GM19468 (cell line): ENCODE measurements around the gene SMC1A.
"Not testable (repeated sequence)": the region's sequence is repeated elsewhere in the genome, so short reads cannot be mapped to it uniquely, and the experiment has no call there.

Source experiments
- ATAC-seq: cut with Tn5 transposase; IDR thresholded peaks from one replicate; pipeline ENCODE4 v1.9.1; 2021; ENCODE audit warnings: mild to moderate bottlenecking, moderate library complexity, moderate number of reproducible peaks; ENCODE audit not compliant: unreplicated experiment; ENCODE audit errors: extremely low read depth

SMC1A gene

DNA sequence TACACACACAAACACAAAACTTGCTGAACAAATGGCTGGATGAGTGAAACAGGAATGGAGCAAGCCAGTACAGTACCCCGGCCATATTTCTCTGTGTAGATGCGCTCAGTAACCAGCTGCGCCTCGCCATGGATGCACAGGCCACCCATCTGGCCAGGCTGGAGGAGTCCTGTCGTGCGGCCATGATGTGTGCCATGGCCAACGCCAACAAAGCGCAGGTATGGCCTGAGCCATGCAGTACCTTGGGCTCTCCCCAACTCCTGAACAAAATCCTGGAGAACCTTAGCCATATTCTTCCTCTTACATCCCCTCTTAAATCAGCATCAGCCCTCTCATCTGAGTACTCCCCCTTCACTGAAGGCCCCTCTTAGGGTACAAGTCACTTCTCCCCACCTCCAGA, 7.3 kb upstream of the SMC1A start:
- ATAC-seq: no peak

DNA sequence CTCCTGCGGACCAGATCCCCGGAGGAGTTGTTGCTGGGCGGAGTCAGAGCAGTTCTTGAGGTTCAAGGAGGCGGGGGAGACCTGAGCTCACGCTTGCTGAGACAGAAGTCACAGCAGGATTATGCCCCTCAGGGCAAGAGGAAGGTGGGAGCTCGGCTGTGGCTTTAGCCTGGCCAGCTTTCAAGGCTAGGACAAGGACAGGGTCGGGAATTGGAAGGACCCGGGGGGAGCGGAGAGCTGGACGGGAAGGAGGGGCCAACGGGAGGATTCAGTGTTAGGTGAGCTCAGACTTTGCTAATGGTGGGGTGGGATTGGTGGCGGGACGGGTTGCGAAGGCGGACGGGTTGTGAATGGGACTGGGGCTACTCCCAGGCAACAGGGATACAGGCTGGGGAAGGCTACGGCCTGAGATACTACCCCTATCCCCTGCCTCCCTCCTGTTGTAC, 430 bp upstream of the SMC1A start, which contains the start of gene RIBC1:
RIBC1 (plus strand) TSS at position 13 of the 446 bp plus-strand sequence. CDS start 3,404 bp downstream, outside the sequence.
- no peak for ATAC-seq

DNA sequence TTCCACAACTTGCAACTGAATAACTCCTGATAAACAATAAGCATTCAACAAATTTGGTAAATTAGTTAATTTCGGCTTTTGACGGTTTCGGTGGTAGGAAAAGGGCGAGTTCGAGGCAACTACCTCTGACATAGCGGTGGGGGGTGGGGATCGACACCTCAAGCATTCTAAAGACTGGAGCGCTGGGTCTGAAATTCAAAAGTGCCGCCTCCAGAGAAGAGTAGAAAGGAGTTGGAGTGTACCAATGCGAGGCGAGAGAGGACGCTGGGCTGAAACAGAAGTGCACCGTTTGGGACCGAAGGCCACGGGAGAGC, 725 bp downstream of the SMC1A start:
- ATAC-seq: no peak

DNA sequence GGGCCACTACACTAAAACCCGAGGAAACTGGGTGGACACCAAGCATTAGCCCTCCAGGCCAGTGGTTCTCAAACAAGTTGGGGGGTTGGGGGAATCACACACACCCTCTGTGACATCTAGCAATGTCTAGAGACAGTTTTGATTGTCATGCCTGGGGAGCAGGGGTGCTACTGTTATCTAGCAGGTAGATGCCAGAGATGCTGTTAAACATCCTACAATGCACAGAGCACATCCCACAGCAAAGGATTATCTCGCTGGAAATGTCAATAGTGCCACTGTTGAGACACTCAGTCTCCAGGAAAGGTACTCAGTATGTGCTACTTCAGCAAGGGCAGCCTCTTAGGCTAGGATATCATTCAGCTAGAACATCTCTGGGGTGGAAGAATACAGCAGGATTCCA, 1.3 kb downstream of the SMC1A start:
- ATAC-seq: no peak

DNA sequence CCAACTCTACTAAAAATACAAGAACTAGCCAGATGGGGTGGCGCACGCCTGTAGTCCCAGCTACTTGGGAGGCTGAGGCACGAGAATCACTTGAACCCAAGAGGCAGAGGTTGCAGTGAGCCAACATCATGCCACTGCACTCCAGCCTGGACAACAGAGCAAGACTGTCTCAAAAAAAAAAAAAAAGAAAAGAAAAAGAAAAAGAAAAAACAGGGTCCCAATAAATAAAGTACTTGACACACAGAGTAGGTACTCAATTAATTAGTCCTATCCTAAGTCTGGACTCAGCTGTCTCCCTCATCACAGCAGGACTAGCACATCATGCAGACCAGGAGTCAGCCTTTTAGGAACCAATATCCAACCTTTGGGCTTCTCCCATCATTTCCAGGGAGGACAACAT, 2.1 kb downstream of the SMC1A start:
- ATAC-seq: not testable (repeated sequence)

DNA sequence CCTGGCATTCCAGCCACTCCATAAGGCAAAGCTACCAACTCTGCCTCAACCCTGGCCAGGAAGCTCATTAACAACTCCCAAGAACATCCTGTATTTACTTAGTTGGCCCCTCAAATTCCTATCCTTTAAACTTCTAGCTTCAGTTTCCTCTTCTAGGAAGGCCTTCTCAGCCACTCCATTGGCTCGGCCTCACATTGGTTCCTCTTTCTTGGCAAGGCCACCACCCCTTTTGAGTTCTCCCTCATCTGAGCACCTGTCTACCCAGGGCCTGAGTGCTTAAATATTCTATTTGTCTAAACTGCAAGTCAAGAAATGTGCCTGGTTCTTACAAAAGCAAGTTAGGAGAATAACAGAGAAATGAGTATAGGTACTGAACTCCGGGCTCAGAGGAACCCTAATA, 10.0 kb downstream of the SMC1A start:
- no peak for ATAC-seq

DNA sequence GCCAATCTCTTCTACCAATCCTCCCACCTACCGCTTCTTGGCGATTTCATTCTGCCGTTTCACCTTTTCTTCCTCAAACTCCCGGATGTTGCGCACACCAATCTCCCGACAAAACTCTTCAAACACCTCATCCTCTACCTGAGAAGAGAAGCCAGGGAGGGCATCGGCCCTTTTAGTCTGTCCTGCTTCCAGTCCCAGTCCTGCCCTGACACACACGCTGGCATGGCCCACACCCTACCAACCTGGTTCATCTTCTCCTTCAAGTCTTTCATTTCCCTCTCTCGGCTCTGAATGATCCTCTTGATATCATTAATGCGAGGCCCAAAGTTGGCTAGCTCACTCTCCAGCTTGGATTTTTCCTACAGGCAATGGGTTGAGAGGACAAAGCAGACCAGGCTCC, 18.9 kb downstream of the SMC1A start:
- no peak for ATAC-seq

DNA sequence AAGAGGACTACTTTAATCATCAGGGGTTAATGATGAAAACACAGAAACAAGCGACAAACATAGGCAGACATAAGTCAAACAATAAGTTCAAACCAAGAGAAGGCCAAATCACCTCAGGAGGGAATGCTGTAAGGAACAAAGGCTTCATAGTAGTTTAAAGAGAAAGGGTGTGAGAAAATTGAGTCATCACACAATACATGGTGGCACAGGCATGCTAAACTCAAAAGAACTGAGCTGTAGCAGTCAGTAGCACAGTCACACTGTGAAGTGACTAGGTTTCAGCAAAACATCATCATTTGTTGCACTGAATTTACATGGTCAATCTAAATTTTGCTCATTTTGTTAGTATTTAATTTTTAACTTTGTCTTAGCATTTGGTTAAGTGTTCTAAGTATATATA, 24.2 kb downstream of the SMC1A start:
- ATAC-seq: no peak

DNA sequence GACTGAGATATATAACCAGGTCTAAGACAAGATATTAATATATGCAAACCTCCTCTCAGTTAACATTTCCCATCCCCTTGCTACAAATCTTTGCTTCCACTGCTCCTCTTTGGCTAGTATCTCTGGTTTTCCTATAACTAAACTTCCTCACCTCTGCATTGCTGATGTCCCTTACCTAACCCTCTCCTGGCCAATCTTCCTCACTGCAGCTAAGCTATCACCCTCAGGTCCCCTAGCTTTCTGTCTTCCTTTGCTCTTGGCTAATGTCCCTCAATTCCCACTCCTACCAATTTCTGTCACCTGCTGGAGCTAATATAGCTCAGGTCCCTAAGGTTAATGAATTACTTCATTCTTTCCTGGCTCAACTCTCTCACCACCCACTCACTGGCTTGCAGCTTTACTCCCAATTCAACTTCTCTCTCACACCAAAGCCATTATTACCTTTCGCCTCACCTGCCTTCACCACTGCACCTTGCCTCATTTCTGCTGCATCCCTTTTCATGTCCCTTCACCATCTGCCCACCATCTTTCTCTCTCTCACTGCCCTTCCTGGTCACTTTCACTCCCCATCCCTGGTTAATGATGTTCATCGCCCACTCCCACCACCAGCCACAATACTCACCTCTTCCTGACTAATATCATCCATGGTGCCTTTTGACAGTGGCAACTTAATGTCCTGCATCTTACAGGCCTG, 26.7 kb downstream of the SMC1A start:
- ATAC-seq: no peak

DNA sequence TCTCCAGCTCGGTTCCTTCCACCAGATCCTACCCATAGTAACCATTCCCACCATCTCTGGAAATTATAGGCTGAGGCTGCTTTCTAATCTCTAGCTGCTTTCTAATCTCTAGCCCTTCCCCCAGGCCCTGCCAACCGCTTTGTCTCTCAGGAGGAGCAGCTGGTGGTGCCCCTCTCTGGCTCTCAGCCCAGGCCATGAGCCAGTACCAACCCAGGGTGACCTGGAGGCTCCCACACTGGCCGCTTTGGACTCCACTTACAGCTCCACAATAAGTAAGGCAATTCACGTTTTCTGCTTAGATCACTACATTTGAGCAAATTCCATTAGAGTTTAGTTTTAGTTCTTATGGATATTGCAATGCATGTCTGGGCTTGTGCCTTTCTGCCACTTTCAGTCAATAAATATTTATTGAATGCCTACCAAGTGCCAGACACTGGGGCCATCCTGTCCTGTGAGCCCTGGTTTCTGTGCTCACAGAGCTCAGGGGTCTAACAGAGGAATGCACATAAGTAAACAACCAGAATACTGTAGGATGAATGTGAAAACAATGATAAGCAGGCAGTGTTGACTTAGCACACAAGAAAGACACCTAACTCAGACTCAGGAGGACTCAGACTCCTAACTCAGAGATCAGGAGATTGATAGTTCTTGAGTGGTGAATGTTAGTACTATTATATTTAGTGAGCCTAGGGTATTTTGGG, 38.9 kb downstream of the SMC1A start:
- no peak for ATAC-seq

DNA sequence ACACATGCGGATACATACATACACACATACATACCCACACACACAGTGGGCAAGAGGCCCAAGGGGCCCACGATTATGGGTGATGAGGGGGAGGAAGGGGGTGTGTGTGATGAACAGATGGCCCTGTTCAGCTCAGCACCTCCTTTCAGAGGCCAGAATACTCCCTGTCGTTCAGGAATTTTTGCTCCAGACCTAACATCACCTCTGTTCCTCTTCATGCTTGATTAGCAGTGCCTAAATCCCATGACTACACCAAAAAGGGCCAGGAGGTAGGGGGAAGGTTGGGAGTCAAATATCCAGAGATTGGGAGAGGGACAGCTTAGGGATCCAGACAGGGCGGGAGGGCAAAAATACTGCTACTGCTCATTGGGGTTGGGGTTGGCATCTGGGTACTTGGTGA, 42.7 kb downstream of the SMC1A start:
- no peak for ATAC-seq

DNA sequence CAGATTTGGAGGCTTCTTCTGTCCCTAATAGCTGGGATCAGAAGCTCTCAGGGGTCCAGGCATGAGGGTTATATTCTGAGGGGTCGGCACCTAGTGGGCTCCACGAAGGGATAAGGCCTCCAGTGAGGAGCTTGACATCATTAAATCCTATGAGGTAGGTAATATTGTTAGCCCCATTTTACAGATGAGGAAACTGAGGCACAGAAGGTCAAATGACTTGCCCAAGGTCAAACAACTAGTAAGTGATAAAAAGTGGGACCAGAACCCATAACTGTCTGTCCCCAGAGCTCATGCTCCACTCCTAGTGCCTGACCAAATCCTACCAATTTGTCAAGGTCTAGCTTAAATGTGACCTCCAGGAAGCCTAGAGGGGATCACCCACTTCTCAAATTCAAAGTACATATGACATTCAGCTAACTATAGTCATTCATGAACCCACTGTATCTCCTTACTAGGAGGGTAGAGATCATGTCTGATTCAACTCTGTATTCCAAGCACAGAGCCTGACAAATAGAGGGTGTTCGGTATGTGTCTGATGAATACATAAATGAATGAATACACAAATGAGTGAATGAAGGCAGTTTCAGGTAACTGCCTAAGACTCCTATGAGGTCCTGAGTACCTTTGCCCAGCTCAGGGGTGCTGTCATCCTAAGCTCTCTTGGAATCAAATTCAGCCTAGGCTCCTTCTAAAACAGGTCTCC, 43.3 kb downstream of the SMC1A start:
- ATAC-seq: no peak

DNA sequence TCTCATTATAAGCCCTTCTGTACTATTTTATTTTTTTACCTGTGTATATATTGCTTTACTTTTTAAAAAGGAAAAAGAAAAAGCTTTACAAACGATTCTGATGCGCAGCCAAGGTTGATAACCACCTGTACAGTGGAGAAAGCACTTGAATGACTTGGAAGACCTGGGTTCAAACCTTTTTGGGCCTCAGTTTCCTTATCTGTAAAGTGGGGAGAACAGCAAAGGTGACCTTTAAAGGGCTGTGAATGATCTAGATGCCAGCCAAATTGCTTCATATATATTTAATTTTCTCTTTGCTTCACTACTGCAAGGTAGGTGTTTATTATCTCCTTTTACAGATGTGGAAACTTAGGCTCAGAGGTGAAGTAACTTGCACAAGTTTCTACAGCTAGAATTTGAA, 45.0 kb downstream of the SMC1A start:
- ATAC-seq: no peak

DNA sequence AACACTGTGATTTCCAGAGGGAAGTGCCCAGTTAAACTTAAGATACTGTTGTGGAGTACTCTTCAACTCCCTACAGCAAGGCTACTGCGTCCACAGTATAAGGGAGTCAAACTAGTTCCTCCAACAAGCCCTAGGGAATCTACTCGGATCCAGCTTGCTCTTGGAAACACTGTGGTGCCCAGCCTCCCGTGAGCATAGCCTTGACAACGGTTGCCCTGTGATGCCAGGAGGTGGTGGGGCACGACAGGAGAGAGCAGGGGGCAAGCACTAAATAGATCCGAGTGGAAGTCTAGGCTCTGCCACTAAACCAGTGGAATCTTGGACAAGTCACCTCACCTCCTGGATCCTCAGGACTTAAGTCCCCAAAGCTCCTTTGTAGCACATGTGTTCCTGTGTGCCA, 45.6 kb downstream of the SMC1A start:
- ATAC-seq: no peak

DNA sequence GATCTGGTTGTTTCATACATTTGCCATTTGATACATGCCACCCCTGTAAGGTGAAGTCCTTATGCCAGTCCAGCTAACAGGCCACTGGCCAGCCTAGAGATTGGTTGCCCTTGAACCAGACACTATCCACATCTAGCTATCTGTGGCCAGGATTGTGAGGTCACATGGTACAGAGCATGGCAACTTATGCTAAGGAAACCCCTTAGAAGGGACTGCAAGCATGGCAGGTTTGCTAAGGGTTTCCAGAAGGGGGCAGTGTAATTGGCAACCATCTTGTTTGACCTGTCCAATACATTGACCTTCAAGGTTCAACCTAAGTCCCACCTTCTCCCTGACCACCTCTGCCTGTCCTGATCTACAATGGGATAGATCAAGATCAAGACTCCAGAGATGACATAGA, 47.5 kb downstream of the SMC1A start:
- no peak for ATAC-seq

DNA sequence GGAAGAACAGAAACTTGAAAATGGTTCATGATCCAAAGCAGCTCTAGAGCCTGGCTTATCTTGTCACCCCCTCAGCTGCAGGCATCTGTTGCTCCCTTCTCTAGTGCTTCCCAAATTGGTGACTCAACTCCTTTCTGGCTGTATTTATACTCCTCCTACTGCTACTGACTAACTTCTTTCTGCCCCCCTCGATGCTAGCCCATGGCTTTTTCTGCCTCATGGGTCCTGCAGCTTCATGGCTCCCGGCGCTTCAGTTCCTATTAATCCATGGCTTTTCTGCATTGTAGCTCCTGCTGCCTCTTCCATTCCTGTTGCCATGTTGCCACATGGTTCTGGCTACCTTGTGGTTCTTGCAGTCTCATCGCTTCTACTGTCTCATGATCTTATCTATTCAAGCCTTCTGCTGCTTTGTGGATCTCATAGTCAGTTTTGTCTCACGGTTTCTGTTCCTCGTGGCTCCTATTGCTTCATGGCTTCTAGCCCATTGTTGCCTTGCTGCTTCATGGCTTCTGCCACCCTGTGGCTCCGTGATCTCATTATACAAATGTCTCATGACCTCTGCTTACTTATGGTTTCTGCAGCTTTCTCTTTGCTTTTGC, 48.1 kb downstream of the SMC1A start:
- ATAC-seq: no peak

DNA sequence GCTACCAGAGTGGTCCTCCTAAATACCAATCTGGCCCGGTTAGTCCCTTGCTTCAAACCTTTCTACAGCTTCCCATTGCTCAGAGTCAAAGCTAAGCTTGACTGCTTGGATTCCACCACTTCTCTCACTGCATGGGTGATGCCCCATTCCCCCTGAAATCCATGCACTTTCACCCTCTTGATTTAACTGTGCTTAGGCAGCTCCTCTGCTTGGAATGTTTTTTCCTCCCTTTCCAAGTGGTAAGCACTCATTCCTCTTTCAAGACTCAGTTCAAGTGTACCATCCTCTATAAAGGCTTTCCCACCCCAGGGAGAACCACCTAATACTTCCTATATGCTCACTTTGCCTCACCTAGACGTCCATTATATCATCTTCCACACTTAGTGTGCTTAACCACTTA, 49.1 kb downstream of the SMC1A start:
- ATAC-seq: no peak

DNA sequence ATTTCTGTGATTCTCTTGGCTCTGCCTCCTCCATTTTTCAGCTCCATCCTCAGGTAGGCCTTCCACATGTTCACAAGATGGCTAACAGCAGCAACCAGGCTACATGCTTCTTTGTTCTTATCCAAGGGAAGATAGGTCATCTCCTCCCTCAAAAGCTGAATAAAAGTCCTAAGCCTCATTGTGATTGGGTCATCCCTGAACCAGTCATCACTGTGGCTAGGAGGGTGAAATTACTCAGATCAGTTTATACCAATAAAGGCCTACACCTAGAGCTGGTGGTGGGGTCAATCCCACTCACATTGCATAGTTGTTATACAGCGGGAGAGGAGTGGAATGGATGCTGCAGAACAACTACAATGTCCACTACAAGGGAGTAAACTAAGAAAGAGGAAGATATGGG, 56.0 kb downstream of the SMC1A start:
- ATAC-seq: not testable (repeated sequence)

DNA sequence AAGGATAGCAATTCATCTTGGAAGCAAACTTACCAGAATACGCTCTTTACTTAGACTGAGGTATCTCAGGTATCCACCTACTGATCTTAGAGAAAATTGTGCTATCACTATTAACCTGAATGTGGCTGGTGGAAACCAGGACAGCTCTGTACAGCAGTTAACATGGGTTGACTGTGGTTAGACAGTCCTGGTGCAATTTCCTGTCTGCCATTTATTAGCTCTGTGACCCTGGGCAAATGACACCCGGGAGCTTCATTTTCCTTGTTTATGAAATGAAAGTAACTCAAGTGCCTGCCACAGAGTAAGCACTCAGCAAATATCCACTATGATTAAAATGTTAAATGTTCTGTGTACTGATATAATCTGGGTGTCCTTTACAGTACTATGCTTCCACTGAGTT, 60.0 kb downstream of the SMC1A start:
- no peak for ATAC-seq

DNA sequence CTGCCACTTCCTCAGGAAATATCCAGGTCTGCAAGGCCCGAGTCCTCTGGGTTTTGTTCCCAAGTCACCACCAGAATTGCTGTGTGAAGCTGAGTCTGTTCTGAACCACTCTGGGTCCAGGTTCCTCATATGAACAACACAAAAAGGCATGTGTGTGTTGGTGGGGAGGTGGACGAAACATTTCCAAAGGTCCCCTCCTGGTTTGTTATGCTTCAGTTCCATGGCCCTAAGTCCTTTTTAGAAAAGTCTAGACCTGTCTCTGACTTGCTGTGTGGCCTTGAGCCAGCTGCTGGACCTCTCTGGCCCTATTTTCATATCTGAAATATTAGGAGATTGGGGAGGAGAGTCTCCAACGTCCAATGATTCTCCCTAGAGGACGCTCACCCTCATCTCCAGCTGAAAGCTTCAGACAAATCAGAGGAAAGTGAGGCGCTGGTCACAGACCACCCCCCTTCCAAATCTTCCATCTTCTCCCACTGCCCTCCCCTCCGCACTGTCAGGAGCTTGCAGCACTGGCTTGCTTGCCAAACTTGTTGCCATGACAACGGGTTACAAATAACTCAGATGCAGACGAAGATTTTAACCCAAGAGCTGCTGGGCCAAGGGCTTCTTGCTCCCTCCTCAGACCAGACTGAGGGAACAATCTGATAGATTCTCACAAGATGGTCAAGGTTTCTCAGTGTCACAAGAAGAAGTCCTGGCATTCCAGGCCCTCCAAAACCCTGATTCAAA, 64.5 kb downstream of the SMC1A start:
- no peak for ATAC-seq
